Prostate gland (tissue), 2 donors: ENCODE data around the gene PIGU.

Source experiments
- CTCF ChIP-seq, 4 experiments: fragments of 200-600 bp in 2 of 4; fragments of 450-650 bp in 2 of 4; sonication (generic) in 2 of 4; IDR thresholded peaks; 1 replicate in 3 of 4; 2 replicates in 1 of 4; pipeline ENCODE4 v1.5.1; 2016 to 2019; ENCODE audit warnings: antibody characterized with exemption in 4 of 4, mild to moderate bottlenecking in 2 of 4, moderate library complexity in 2 of 4
- POLR2A ChIP-seq: fragments of 450-650 bp; IDR thresholded peaks from one replicate; pipeline ENCODE4 v1.6.1; 2016; ENCODE audit warnings: antibody characterized with exemption, mild to moderate bottlenecking
- POLR2AphosphoS5 ChIP-seq: sonication (generic); formaldehyde crosslinking; IDR thresholded peaks from one replicate; pipeline ENCODE4 v1.6.1; 2017; ENCODE audit warnings: antibody characterized with exemption

GRCh38 chr20:34715384-34715783, 38.5 kb upstream of the PIGU start:
- TF ChIP-seq CTCF (IDR thresholded peaks at IDR 0.05) (no peak), POLR2A (no peak), POLR2AphosphoS5 (no peak)
